Natural killer cell (primary cell): ENCODE results near the gene ACAT2. TPM values are rescaled to one million over a fixed set of nuclear protein-coding genes. Genes with fewer than 3 reads are reported as not detected.

Source experiments
- ATAC-seq, 3 donors: fragments of 150-1000 bp in 2 of 3; fragments of 200-7000 bp in 1 of 3; cut with Tn5 transposase; 1 replicate in 1 of 3; 2 replicates in 2 of 3; pipeline ENCODE4 v1.10.0; 2021; ENCODE audit warnings: mild to moderate bottlenecking in 2 of 3, moderate library complexity in 2 of 3
- DNase-seq, 2 donors: peaks; one replicate each; pipeline versions ENCODE4 v3.0.0 to v3.0.0-alpha.2; 2013 to 2021; ENCODE audit warnings: mixed read lengths in 1 of 2
- H3K27ac ChIP-seq: one replicate; pipeline ENCODE4 v1.5.1; 2013; ENCODE audit warnings: mild to moderate bottlenecking, low read length
- H3K27me3 ChIP-seq: one replicate; pipeline ENCODE4 v1.6.1; 2013; ENCODE audit warnings: low read length; ENCODE audit not compliant: control insufficient read depth, insufficient read depth
- H3K36me3 ChIP-seq: one replicate; pipeline ENCODE4 v1.6.1; 2013; ENCODE audit warnings: low read length; ENCODE audit not compliant: control insufficient read depth, insufficient read depth
- H3K4me1 ChIP-seq: one replicate; pipeline ENCODE4 v1.6.1; 2013; ENCODE audit warnings: low read length; ENCODE audit not compliant: control insufficient read depth, insufficient read depth
- H3K4me3 ChIP-seq: one replicate; pipeline ENCODE4 v1.5.1; 2013; ENCODE audit warnings: low read length
- H3K9me3 ChIP-seq: one replicate; pipeline ENCODE4 v1.6.1; 2013; ENCODE audit warnings: low read length; ENCODE audit not compliant: control insufficient read depth, insufficient read depth
- H3K27ac Mint-ChIP-seq, 2 donors: one replicate each; pipeline ENCODE4 v1.8.0; 2022; ENCODE audit warnings: mild to moderate bottlenecking in 2 of 2, mixed read lengths in 2 of 2, moderate library complexity in 1 of 2
- H3K27me3 Mint-ChIP-seq, 2 donors: one replicate each; pipeline ENCODE4 v1.8.0; 2022; ENCODE audit warnings: low read depth in 2 of 2, mixed read lengths in 2 of 2
- H3K36me3 Mint-ChIP-seq: one replicate; pipeline ENCODE4 v1.8.0; 2022; ENCODE audit warnings: mixed read lengths
- H3K4me1 Mint-ChIP-seq, 2 donors: one replicate each; pipeline ENCODE4 v1.8.0; 2022; ENCODE audit warnings: mixed read lengths in 2 of 2
- H3K4me3 Mint-ChIP-seq: one replicate; pipeline ENCODE4 v1.8.0; 2022; ENCODE audit warnings: mild to moderate bottlenecking, moderate library complexity, mixed read lengths
- H3K9me3 Mint-ChIP-seq, 2 donors: one replicate each; pipeline ENCODE4 v1.8.0; 2022; ENCODE audit warnings: mixed read lengths in 2 of 2
- CTCF ChIP-seq: fragments of 200-600 bp; IDR thresholded peaks from one replicate; pipeline ENCODE4 v1.8.0; 2022; ENCODE audit warnings: antibody characterized with exemption
- WGBS: methylation state at CpG from one replicate; pipeline ENCODE4 v1.1.7; 2013; ENCODE audit warnings: missing lambda C conversion rate; ENCODE audit not compliant: insufficient coverage; 5-methylcytosine and 5-hydroxymethylcytosine counted together
- intact Hi-C: fragments of 100-400 bp; cut with micrococcal nuclease; formaldehyde crosslinking; loops from one replicate; pipeline ENCODE4 v1.14.2; 2022
- total RNA-seq, 4 donors: library from RNA; stranded (reverse); fragments of 120-200 nt in 1 of 4; gene quantifications; one replicate each; pipeline versions ENCODE4 v1.2.3 to v1.2.4, GENCODE V29; 2013 to 2022

The ACAT2 gene
- total RNA-seq, 3 donors from 2014 or later (not counting 1 experiment from before 2014, with no cell fraction given) = 21.7 to 31.7 (median 26.5) TPM

GRCh38 chr6:159817951-159818739 lies 56.3 kb downstream of the ACAT2 start:
- Histone ChIP-seq H3K4me3 (no peak overlapping the region), H3K27ac (no peak overlapping the region), H3K36me3 (no peaks in the 10 kb centered on the region), H3K9me3 (no peaks in the 10 kb centered on the region), H3K4me1 (peaks cover 28% of the 10 kb centered on the region), H3K27me3 (no peaks in the 10 kb centered on the region)
- peaks cover 0 to 8% of the 10 kb centered on the region in 2 donors for H3K27me3 Mint-ChIP-seq
- peaks cover 19 to 24% of the 10 kb centered on the region in 2 donors for H3K4me1 Mint-ChIP-seq
- no peak for TF ChIP-seq CTCF
- DNase-seq (no peak), ATAC-seq (no peak)
- no peaks in the 10 kb centered on the region for H3K9me3 Mint-ChIP-seq
- no peak overlapping the region for H3K27ac Mint-ChIP-seq
- WGBS = 79% methylated on average over 23 of the region's 23 CpGs
- intact Hi-C loops = no loop called here
- H3K36me3 Mint-ChIP-seq = no peaks in the 10 kb centered on the region
- peak overlapping the region; percentile 47 for H3K4me3 Mint-ChIP-seq

GRCh38 chr6:159819098-159819497 lies 57.3 kb downstream of the ACAT2 start:
- Mint-ChIP-seq H3K27ac (peak overlapping the region; percentile 78 to 82), H3K9me3 (no peaks in the 10 kb centered on the region), H3K4me3 (peak overlapping the region; percentile 83), H3K36me3 (no peaks in the 10 kb centered on the region), H3K4me1 (peaks cover 19 to 24% of the 10 kb centered on the region in 2 donors), H3K27me3 (peaks cover 0 to 8% of the 10 kb centered on the region in 2 donors)
- no peak for TF ChIP-seq CTCF
- intact Hi-C loops = no loop called here
- Histone ChIP-seq H3K36me3 (no peaks in the 10 kb centered on the region), H3K27me3 (no peaks in the 10 kb centered on the region), H3K27ac (no peak overlapping the region), H3K4me1 (peaks cover 28% of the 10 kb centered on the region), H3K4me3 (no peak overlapping the region), H3K9me3 (no peaks in the 10 kb centered on the region)
- no peak for DNase-seq
- 94% methylated on average over 16 of the region's 16 CpGs for WGBS
- ATAC-seq = no peak

- H3K36me3 Mint-ChIP-seq = no peaks in the 10 kb centered on the region
- H3K27ac Mint-ChIP-seq = peak overlapping the region; percentile 78 to 82
- peak overlapping the region; percentile 18 for H3K4me3 ChIP-seq
- DNase-seq = peak in 1 of 2 donors; percentile 58
- H3K27ac ChIP-seq = peak overlapping the region; percentile 45
- no peaks in the 10 kb centered on the region for H3K36me3 ChIP-seq
- no peaks in the 10 kb centered on the region for H3K9me3 Mint-ChIP-seq
- 36% methylated on average over 28 of the region's 28 CpGs for WGBS
- peak overlapping the region; percentile 83 for H3K4me3 Mint-ChIP-seq
- ATAC-seq = peak in 2 of 3 donors; percentile 70 to 79
- peaks cover 28% of the 10 kb centered on the region for H3K4me1 ChIP-seq
- peaks cover 0 to 8% of the 10 kb centered on the region in 2 donors for H3K27me3 Mint-ChIP-seq
- H3K27me3 ChIP-seq = no peaks in the 10 kb centered on the region
- H3K4me1 Mint-ChIP-seq = peaks cover 19 to 24% of the 10 kb centered on the region in 2 donors
- intact Hi-C loops = no loop called here
- H3K9me3 ChIP-seq = no peaks in the 10 kb centered on the region
- no peak for TF ChIP-seq CTCF
Observed at GRCh38 chr6:159819932-159820640, 58.2 kb downstream of the ACAT2 start.
